Testis (tissue), 3 donors: Measurements from ENCODE around the gene MAP4K2. TPM values are rescaled to one million over a fixed set of nuclear protein-coding genes. Genes with fewer than 3 reads are reported as not detected.

ENCODE experiments used
- DNase-seq: peaks from one replicate; pipeline ENCODE4 v3.0.0-alpha.2; 2019
- H3K27ac ChIP-seq, 2 donors: fragments of 200-600 bp; sonication (generic); one replicate each; pipeline ENCODE4 v1.5.1; 2019
- H3K27me3 ChIP-seq: fragments of 200-600 bp; sonication (generic); one replicate; pipeline ENCODE4 v1.5.1; 2019
- H3K36me3 ChIP-seq: fragments of 200-600 bp; sonication (generic); one replicate; pipeline ENCODE4 v1.5.1; 2017; ENCODE audit warnings: low read depth; ENCODE audit errors: missing control alignments
- H3K4me1 ChIP-seq: fragments of 200-600 bp; sonication (generic); one replicate; pipeline ENCODE4 v1.5.1; 2019
- H3K4me3 ChIP-seq, 2 donors: fragments of 200-600 bp; sonication (generic); one replicate each; pipeline ENCODE4 v1.5.1; 2017 to 2019
- H3K9me3 ChIP-seq: fragments of 200-600 bp; sonication (generic); one replicate; pipeline ENCODE4 v1.5.1; 2017
- CTCF ChIP-seq, 3 experiments: fragments of 450-650 bp in 2 of 3; fragments of 200-600 bp in 1 of 3; sonication (generic) in 1 of 3; IDR thresholded peaks; one replicate each; pipeline ENCODE4 v1.5.1; 2016 to 2019; ENCODE audit warnings: antibody characterized with exemption in 3 of 3, mild to moderate bottlenecking in 2 of 3, moderate library complexity in 1 of 3
- POLR2A ChIP-seq: fragments of 450-650 bp; IDR thresholded peaks from one replicate; pipeline ENCODE4 v1.6.1; 2017; ENCODE audit warnings: antibody characterized with exemption, mild to moderate bottlenecking, moderate library complexity
- WGBS, 2 donors: methylation state at CpG; one replicate each; pipeline ENCODE4 v1.1.5; 2018; 5-methylcytosine and 5-hydroxymethylcytosine counted together
- intact Hi-C: fragments of 100-400 bp; cut with DNase I; formaldehyde crosslinking; loops from one replicate; pipeline ENCODE4 v1.15.1; 2023; ENCODE audit warnings: low total_unique reads
- polyA plus RNA-seq: library from polyadenylated mRNA; stranded (reverse); fragments of 350-450 nt; fragmentation: Illumina TruSeq; extraction: RNeasy Lipid Tissue Mini Kit (QIAGEN cat#74804); gene quantifications from one replicate; pipeline ENCODE4 v1.2.3, GENCODE V29; 2014; ENCODE audit warnings: low read depth, low replicate concordance; ENCODE audit not compliant: insufficient read depth
- total RNA-seq, 2 donors: library from RNA; depleted of rRNA; stranded (reverse); fragments of >200 nt; gene quantifications; one replicate each; pipeline ENCODE4 v1.2.3, GENCODE V29; 2016

Gene MAP4K2
- total and polyA plus RNA-seq, 3 donors from 2014 or later = 14.9 to 29.8 (median 27.7) TPM

DNA sequence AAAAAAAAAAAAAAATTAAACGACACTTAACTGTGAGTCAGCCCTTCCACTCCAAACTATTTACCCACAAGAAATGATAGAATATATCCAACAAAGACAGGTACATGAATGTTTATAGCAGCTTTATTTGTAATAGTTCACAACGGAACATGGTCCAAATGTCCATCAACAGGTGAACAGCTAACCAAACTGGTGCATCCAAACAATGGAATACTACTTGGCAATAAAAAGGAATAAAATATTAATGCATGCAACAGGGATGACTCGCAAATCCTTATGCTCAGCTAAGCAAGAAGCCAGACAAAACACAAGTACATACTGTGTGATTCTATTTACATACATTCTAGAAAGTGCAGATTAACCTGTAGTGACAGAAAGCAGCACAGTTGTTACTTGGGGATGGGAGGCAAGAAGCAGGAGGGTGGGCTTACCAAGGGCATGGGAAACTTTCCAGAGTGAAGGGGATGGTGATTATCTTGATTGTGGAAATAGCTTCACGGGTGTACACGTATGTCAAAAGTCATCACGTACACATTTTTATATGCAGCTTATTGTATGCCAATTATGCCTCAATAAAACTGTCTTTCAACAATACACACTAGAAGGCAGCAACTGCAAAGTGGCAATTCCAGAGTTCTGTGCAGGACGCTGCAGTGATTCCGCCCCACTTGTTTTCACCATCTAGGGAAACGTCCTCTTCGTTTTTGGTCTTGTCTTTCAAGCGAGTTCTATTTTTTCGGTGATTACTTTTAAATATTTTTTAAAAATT is 18.0 kb downstream of the MAP4K2 start:
- intact Hi-C loops = no loop called here
- Histone ChIP-seq H3K27ac (no peak overlapping the region), H3K27me3 (no peaks in the 10 kb centered on the region), H3K4me1 (no peaks in the 10 kb centered on the region), H3K4me3 (no peak overlapping the region), H3K36me3 (no peaks in the 10 kb centered on the region), H3K9me3 (no peaks in the 10 kb centered on the region)
- DNase-seq = no peak
- TF ChIP-seq POLR2A (no peak), CTCF (IDR thresholded peaks at IDR 0.05) (no peak)
- 91% methylated on average over 12 of the region's 12 CpGs for WGBS, 2 donors

DNA sequence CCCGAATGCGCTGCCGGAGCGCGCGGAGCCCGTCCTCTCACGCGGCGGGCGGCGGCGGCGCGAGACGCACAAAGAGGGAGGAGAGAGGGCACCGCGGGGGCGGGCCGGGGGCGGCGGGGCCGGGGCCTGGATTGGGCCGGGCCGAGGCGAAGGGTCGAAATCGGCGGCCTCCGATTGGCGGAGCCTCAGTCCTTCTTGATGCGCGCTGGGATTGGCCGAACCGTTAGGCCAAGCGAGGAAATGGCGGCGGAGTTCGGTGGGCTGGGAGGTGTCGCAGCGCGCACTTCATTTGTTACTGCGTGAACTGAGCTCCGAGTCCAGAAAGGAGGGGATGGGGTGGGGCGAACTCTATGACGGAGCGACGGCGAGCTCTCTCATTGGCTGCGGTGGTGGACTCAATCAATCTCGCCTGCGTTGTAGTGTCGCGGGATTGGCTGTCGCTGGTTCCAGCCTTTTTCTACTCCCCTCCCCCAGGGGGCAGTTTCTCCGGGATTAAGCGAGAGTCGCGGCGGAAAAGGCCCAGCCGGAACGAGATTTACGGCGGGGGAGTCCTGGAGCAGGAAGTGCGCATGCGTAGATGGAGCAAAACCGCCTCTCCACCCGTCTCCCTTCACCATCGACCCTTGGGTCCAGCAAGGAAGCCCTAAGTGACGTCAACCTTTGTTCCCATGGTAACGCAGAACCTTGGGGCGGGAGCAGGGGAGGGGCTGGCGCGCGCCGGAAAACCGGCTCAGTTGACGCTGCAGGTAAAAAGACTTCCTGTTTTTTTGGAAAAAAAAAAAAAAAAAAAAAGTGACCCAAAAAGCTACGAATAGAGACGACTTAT is 24.3 kb downstream of the MAP4K2 start, which contains the start of gene SF1:
TSS of gene SF1 (minus strand) at position 70 of the 826 bp plus-strand sequence. CDS start 150 bp downstream, outside the sequence.
- no peaks in the 10 kb centered on the region for H3K9me3 ChIP-seq
- peaks cover 38% of the 10 kb centered on the region for H3K4me1 ChIP-seq
- H3K27ac ChIP-seq = peak within 1 kb of the TSS; percentile 99 to 100
- intact Hi-C loops = no loop called here
- peak within 1 kb of the TSS; percentile 80 to 99 for H3K4me3 ChIP-seq
- no peaks in the 10 kb centered on the region for H3K36me3 ChIP-seq
- H3K27me3 ChIP-seq = no peaks in the 10 kb centered on the region
- DNase-seq = peak; percentile 100
- TF ChIP-seq CTCF (IDR thresholded peaks at IDR 0.05) (peak in 2 of 3 experiments; percentile 10 to 41), POLR2A (peak; percentile 95)
- 0 to 1% methylated on average over 46 to 71 of the region's 80 CpGs for WGBS, 2 donors

DNA sequence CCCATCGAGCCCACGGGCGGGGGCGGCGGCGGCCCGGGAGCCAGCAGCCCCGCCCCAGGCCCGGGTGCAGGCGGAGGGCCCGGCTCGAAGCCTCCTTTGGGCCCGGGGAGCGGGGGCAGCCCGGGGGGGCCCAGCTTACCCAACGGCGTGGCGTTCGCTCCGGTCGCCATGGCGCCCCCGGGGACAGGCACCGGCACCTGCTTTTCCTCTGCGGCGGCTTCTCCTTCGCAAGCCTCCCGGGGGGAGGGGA is 24.9 kb downstream of the MAP4K2 start:
- intact Hi-C loops = no loop called here
- no peaks in the 10 kb centered on the region for H3K36me3 ChIP-seq
- H3K27ac ChIP-seq = peak overlapping the region; percentile 99 to 100
- whole genome bisulfite sequencing, 2 donors = 0% methylated on average over 3 of the region's 28 CpGs; no CpG with 5 or more reads in 1 of the 2 donors
- H3K27me3 ChIP-seq = no peaks in the 10 kb centered on the region
- peaks cover 44% of the 10 kb centered on the region for H3K4me1 ChIP-seq
- H3K4me3 ChIP-seq = peak overlapping the region; percentile 80 to 99
- TF ChIP-seq CTCF (IDR thresholded peaks at IDR 0.05) = no peak
- no peak for TF ChIP-seq POLR2A
- H3K9me3 ChIP-seq = no peaks in the 10 kb centered on the region
- no peak for DNase-seq

GRCh38 chr11:64777449-64778222 is 25.4 kb downstream of the MAP4K2 start:
- WGBS, 2 donors = 1% methylated on average over 11 to 62 of the region's 98 CpGs

More at GRCh38 chr11:64777449-64778222, 25.4 kb downstream of the MAP4K2 start:
- DNase-seq = peak; percentile 87
- no peaks in the 10 kb centered on the region for H3K27me3 ChIP-seq
- intact Hi-C loops = no loop called here
- no peaks in the 10 kb centered on the region for H3K9me3 ChIP-seq
- H3K4me1 ChIP-seq = peaks cover 49% of the 10 kb centered on the region
- TF ChIP-seq CTCF (IDR thresholded peaks at IDR 0.05) (no peak), POLR2A (no peak)
- H3K4me3 ChIP-seq = peak overlapping the region; percentile 80 to 99
- H3K36me3 ChIP-seq = no peaks in the 10 kb centered on the region
- H3K27ac ChIP-seq = peak overlapping the region; percentile 99 to 100
